NCI-H2196 treated with DMSO at 0.1 percent for 48 hours (cell line): ENCODE results near the gene UBXN11.
"Not testable (repeated sequence)": the region's sequence is repeated elsewhere in the genome, so short reads cannot be mapped to it uniquely, and the experiment has no call there.

ENCODE experiments used
- DNase-seq: peaks from one replicate; lab custom pipeline; 2025; ENCODE audit not compliant: unreplicated experiment; lab: John Stamatoyannopoulos, UW

The UBXN11 gene

GRCh38 chr1:26337206-26337535 is 30.7 kb upstream of the UBXN11 start:
- DNase-seq, result no peak

GRCh38 chr1:26336477-26337205 is 30.2 kb upstream of the UBXN11 start:
- DNase-seq, result peak; percentile 86

DNA sequence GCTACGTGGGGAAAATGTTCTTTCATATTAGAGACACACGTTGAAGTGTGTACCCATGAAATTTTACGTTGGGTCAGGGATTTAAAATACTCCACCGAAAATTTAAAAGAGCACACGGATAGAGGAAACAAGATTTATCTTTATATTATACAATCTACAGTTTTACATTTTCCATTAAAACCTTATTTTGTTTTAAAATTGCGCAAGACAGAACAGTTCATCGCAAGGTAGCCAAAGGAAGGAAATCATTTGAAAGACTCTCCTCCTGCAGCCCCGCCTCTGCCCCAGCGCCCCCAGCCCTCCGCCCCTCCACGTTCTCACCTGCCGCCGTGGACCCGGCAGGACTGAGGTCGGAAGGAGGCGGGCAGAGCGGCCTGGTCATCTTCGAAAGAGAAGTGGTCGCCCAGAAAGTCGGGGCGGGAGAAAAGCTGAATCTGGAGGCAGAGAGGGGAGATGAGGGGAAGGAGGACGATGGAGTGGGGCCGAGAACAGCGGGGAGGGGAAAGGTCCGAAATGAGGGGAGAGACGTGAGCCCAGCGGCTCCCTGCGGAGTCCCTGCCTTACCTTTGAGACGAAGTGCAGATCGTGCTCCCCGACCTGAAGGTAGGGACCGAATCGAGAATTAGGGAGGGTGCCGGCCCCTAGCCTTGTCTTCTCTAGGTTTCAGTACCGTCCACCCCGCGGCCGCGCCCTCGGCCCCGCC is 29.5 kb upstream of the UBXN11 start:
- no peak for DNase-seq

DNA sequence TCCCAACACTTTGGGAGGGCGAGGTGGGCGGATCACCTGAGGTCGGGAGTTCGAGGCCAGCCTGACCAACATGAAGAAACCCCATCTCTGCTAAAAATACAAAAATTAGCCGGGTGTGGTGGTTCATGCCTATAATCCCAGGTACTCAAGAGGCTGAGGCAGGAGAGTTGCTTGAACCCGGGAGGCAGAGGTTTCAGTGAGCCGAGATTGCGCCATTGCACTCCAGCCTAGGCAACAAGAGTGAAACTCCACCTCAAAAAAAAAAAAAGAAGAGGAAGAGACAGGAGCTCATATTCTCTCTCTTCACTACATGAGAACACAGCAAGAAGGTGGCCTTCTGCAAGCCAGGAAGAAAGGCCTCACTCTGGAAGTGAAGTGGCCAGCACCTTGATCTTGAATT is 26.9 kb upstream of the UBXN11 start:
- DNase-seq, result not testable (repeated sequence)

GRCh38 chr1:26330276-26330675 is 23.8 kb upstream of the UBXN11 start:
- DNase-seq, result no peak

DNA sequence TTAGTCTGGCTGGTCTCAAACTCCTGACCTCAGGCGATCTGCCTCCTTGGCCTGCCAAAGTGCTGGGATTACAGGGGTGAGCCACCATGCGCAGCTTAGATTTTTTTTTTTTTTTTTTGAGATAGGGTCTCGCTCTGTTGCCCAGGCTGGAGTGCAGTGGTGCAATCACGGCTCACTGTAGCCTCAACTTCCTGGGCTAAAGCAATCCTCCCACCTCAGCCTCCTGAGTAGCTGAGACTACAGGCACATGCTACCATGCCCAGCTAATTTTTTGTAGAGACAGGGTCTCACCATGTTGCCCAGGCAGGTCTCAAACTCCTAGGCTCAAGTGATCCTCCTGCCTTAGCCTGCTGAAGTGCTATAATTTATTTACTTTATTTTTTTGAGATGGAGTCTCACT is 22.9 kb upstream of the UBXN11 start:
- not testable (repeated sequence) for DNase-seq

DNA sequence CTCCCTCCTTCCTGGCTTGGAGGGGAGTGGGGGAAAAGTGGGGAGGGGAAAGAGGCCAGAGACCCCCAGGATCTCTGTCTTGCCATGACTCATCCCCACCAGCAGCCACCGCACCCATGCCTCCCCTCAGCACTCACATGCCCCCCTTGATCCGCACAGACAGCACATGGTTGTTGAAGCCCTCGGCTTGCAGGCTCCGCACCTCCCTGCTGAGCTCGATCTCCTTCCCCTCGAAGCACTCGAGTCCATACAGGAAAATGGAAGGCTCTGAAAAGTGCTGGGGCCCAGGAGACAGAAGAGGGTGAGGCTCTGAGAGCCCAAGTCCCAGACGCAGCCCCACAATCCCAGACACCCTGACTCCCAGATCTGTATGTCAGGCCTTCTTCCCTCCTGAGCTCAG is 22.2 kb upstream of the UBXN11 start:
- no peak for DNase-seq

DNA sequence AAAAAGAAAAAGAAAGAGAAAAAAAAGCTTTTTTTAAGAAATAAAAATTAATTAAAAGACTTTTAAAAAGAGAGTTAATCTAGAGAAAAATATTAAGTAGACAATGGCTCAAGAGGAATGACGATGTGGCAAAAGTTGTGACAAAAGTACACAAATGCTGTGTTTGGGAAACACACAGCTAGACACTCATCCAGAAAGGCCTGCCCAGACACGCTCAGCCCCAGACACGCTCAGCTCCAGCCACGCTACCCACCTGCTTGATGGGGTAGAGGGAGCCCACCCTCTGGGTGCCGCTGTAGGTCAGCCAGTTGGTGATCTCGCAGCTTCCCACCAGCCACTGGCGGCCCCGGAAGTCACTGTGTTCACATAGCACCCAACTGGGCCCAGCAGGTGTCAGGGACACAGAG is 21.5 kb upstream of the UBXN11 start:
- peak; percentile 15 for DNase-seq

- DNase-seq, result no peak
These were observed 18.1 kb upstream of the UBXN11 start for GRCh38 chr1:26324550-26324949.

GRCh38 chr1:26323382-26323781 is 16.9 kb upstream of the UBXN11 start:
- DNase-seq, result no peak

DNA sequence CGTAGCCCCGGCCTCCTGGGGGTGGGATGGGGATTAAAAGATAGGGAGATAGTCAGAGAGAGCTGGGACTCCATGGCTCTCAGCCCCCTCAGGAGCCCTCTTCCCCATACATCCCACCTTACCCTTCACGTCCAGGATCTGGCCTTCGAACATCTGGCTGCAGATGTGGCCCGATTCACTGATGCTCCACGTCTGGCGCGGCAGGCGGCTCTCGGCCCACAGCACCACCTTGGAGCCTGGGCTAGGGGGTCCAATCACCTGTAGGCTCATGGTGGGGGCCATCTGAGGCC is 15.6 kb upstream of the UBXN11 start:
- no peak for DNase-seq

DNA sequence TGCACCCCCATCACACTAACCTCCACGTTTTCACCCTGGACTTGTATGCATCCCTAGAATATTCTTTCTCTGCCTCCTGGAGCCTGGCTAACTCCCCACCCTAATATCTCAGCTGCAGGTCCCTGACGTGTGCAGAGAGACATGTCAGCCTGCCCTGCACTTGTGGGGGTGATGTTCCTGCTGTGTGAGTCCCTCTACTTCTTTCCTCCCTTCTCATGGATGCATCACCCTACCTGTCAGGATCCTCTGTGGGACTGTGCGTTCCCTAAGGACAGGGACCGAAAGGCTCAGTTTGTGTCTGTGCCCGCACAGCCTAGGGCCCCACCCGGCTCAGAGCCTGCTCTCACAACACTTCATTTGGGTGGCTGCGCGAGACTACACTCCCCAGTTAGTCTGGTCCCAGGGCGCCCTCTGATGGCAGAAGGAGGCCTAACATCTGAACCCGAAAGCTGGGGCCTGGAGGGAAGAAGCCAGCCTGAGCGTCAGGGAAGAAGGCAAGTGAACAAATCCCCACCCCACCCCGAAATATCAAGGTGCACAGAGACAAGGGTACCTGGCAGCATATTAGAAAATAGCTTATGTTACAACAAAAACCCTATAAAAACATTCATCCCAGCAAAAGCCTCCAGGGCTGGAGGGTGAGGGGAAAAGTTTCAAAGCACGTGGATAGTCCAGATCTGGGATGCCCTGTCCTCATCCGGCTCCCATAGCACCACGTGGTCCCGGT is 15.0 kb upstream of the UBXN11 start:
- peak; percentile 54 for DNase-seq

DNA sequence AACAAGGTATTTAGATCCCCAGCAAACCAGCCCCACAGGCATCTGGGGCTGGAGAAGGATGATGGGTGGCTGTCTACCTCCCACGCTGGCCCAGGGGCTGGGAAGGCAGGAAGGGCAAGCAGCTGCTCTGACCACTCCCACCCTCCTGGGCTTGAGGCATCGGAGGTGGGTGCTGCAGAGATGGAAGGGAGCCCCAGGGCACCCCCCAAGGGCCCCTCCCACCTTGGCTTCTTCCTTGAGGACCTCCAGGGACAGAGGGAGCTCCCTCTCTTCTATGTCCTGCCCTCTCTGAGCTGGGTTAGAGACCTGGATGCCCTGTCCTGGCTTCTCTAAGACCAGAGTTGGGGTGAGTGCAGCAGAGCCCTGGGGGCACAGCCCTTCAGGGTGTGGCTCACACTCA is 14.5 kb upstream of the UBXN11 start:
- DNase-seq, result no peak

DNA sequence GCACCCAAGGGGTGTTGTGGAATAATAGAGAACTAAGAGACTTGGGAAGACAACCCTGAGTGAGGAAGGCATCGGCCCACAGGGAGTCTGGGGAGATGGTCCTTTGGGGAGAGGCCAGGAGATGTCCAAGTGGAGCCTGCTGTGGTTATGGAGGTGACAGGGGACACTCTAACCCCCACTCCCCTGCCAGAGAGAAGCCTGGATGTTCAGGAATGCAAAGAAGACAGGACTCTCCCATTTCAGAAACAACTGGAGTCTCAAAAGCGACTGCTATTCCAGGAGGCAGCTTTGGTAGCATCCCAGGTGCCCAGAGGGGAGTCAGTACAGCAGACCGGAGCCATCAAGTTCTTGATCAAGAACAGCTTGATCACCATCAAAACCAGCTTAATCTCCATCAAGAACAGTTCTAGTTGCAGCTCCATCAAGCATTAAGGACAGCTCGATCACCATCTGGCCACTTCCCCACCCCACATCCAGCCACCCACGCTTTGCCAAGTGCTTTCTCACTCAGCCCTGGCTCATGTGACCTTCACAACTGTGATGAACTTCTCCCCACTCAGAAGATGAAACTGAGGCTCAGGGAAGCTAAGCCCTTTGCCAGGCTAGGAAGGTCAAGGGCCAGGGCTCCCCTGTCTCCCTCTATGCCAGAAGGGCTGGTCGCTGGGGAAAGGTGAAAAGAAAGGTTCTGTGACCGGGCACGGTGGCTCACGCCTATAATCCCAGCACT is 12.1 kb upstream of the UBXN11 start:
- no peak for DNase-seq

DNA sequence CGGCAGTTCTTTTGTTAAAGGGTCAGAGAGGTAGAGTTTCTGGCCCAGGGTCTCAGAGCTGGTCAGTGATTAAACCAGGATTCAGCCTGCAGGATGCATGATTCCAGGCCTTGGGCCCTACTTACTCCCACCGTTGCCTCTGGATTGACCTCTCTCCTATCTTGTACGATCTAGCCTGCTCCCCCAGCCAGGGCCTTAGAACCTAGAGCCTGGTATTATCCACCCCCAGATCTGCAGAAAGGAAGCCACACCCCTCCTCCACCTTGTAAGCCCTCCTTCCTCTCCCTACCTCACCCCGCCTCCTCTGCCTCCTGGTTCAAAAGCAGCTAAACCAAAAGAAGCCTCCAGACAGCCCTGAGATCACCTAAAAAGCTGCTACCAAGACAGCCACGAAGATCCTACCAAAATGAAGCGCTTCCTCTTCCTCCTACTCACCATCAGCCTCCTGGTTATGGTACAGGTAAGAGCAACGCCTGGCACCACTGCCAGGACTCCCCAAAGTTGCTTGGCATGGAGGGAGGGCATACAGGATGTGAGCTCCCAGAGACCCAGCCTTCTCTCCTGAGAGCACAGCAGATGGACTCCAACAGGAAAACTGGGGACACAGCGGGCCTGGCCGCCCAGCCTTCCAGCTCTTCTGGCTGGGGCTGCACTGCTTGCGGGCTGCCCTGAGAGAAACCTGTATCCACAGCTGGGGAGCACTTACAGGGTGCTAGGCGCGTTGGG is 11.3 kb upstream of the UBXN11 start, which contains the start of gene CD52:
CD52 (plus strand) TSS at position 347 of the 726 bp plus-strand sequence; CDS start at position 407, 60 bp downstream.
- no peak for DNase-seq

- DNase-seq, result no peak
These were observed 10.7 kb upstream of the UBXN11 start for GRCh38 chr1:26317146-26317545.

GRCh38 chr1:26315874-26316850 is 9.7 kb upstream of the UBXN11 start:
- no peak for DNase-seq

DNA sequence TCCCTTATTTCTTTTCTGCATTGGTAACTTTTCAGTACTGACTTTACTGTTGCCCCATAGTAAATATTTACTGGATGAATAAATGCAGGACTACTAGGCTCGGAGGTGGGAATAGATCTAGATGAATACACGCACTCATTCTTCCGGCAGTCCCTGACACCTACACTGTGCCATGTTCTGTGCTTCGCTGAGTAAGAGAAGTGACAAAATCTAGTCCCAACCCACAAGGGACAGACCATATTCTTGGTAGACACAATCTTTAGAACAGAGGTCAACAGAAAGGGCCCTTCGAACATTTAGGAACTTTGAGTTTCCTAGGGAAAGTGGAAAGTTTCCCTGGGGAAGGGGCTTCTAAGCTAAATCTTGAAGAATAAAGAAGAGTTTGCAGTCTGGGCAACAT is 8.1 kb upstream of the UBXN11 start:
- no peak for DNase-seq

DNA sequence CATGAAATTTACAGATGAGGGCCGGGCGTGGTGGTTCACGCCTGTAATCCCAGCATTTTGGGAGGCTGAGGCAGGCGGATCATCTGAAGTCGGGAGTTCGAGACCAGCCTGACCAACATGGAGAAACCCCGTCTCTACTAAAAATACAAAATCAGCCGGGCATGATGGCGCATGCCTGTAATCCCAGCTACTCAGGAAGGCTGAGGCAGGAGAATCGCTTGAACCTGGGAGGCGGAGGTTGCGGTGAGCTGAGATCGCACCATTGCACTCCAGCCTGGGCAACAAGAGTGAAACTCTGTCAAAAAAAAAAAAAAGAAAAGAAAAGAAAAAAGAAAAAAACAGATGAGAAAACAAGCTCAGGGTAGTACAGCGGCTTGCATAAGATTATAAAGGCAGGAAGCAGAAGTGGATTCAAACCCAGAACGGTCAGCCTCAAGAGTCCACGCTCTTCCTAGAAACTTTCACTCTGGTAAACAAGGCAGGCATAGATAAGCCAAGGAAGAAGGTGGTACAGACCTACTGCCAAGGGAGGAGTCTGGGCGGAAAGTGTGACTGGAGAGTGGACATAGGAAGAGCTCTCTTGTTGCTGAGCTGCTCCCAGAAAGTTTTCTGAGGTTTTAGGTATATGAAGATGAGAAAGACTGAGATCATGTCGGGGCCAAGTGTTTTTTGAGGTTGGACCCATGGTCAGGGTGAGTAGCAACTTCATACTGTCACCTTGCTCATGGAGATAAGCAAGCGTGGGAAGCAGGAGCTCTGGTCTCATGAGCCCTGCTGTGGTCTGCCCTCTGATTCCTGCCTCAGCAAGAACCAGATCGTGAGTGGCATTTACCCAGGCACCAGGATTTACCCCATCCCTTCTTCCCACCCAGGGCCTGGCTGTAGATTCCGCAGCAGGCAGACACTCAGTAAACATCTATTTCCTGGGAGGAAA is 1.8 kb upstream of the UBXN11 start:
- DNase-seq, result not testable (repeated sequence)
